HG02798 (cell line): ENCODE measurements around the gene PTPRN2.
"Not testable (repeated sequence)": the region's sequence is repeated elsewhere in the genome, so short reads cannot be mapped to it uniquely, and the experiment has no call there.

Source experiments
- ATAC-seq: cut with Tn5 transposase; IDR thresholded peaks from one replicate; pipeline ENCODE4 v1.9.1; 2021; ENCODE audit warnings: mild to moderate bottlenecking; ENCODE audit not compliant: unreplicated experiment, poor library complexity

Gene PTPRN2

GRCh38 chr7:158043551-158044481 is 543.8 kb downstream of the PTPRN2 start:
- ATAC-seq, result no peak

- ATAC-seq, result no peak
Observed at GRCh38 chr7:158042156-158042880, 545.3 kb downstream of the PTPRN2 start.

GRCh38 chr7:158040199-158040598 is 547.4 kb downstream of the PTPRN2 start:
- no peak for ATAC-seq

GRCh38 chr7:158039270-158039669 is 548.4 kb downstream of the PTPRN2 start:
- ATAC-seq, result no peak

- ATAC-seq, result no peak
Observed at GRCh38 chr7:158037211-158037610, 550.4 kb downstream of the PTPRN2 start.

GRCh38 chr7:158035343-158035742 is 552.3 kb downstream of the PTPRN2 start:
- no peak for ATAC-seq

- no peak for ATAC-seq
Observed at GRCh38 chr7:158034571-158034970, 553.1 kb downstream of the PTPRN2 start.

- ATAC-seq, result not testable (repeated sequence)
Observed at GRCh38 chr7:158033925-158034324, 553.7 kb downstream of the PTPRN2 start.

- no peak for ATAC-seq
Observed at GRCh38 chr7:158033196-158033595, 554.4 kb downstream of the PTPRN2 start.

GRCh38 chr7:158032561-158033115 is 555.0 kb downstream of the PTPRN2 start:
- no peak for ATAC-seq

GRCh38 chr7:158031867-158032308 is 555.7 kb downstream of the PTPRN2 start:
- no peak for ATAC-seq

- ATAC-seq, result no peak
Observed at GRCh38 chr7:158030566-158030965, 557.1 kb downstream of the PTPRN2 start.

- ATAC-seq, result no peak
Observed at GRCh38 chr7:158030071-158030470, 557.6 kb downstream of the PTPRN2 start.

GRCh38 chr7:158029509-158029908 is 558.1 kb downstream of the PTPRN2 start:
- ATAC-seq, result no peak

GRCh38 chr7:158028971-158029370 is 558.7 kb downstream of the PTPRN2 start:
- ATAC-seq, result no peak

- no peak for ATAC-seq
Observed at GRCh38 chr7:158028290-158028941, 559.2 kb downstream of the PTPRN2 start.

GRCh38 chr7:158027646-158028045 is 560.0 kb downstream of the PTPRN2 start:
- ATAC-seq, result no peak

- no peak for ATAC-seq
Observed at GRCh38 chr7:158026636-158027265, 560.9 kb downstream of the PTPRN2 start.

- no peak for ATAC-seq
Observed at GRCh38 chr7:158025686-158026600, 561.7 kb downstream of the PTPRN2 start.
